ENCODE data around the gene SRP72.

SRP72 gene

DNA sequence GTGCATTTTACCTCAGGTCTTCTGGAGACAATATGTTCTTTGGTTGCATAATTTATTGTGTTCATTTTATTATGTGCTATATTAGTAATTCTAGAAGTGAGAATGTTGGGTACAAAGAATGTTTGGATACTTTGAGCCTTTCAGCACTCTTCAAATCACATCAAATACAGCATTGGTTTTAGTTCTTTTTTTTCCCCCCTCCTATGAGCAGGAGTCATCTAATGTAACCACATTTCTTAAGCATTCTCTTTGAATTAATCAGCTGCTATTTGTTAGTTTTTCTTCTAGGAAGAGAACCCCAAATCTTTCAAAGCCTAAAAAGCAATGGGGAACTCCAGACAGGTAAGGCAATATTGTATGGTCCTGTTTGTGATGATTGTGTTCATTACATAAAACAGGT, 84.9 kb downstream of the SRP72 start:
- DNase-seq: no peak
